Suppressor macrophage treated with lipopolysaccharide for 4 hours (primary cell): ENCODE data around the gene RIMKLA.

Experiments used
- DNase-seq: peaks from one replicate; pipeline ENCODE4 v3.0.0-alpha.2; 2020

The RIMKLA gene

GRCh38 chr1:42380586-42381279, at the start of gene RIMKLA:
Gene RIMKLA (plus strand): TSS chr1:42380792. CDS start chr1:42380935, 143 bp downstream.
- peak; percentile 51 for DNase-seq

- no peak for DNase-seq
These were observed 47.7 kb upstream of the RIMKLA start for GRCh38 chr1:42332877-42333276.

GRCh38 chr1:42333662-42334239, 46.8 kb upstream of the RIMKLA start:
- peak; percentile 29 for DNase-seq

GRCh38 chr1:42334240-42335049, 46.1 kb upstream of the RIMKLA start:
- DNase-seq, result peak; percentile 42

- peak; percentile 96 for DNase-seq
These were observed 45.4 kb upstream of the RIMKLA start, which contains the start of gene FOXJ3 for GRCh38 chr1:42335050-42335808. Gene FOXJ3 (minus strand): TSS chr1:42335235. CDS start chr1:42311093, 24,142 bp downstream.

- DNase-seq, result peak; percentile 28
These were observed 44.6 kb upstream of the RIMKLA start for GRCh38 chr1:42335809-42336518.

- no peak for DNase-seq
These were observed 43.6 kb upstream of the RIMKLA start for GRCh38 chr1:42336978-42337377.

GRCh38 chr1:42340093-42340492, 40.5 kb upstream of the RIMKLA start:
- no peak for DNase-seq

GRCh38 chr1:42340901-42341300, 39.7 kb upstream of the RIMKLA start:
- no peak for DNase-seq

- no peak for DNase-seq
These were observed 37.5 kb upstream of the RIMKLA start for GRCh38 chr1:42343049-42343448.

- DNase-seq, result no peak
These were observed 32.1 kb upstream of the RIMKLA start for GRCh38 chr1:42348498-42348897.

- DNase-seq, result no peak
These were observed 30.5 kb upstream of the RIMKLA start for GRCh38 chr1:42350086-42350485.

- peak; percentile 8 for DNase-seq
These were observed 21.8 kb upstream of the RIMKLA start for GRCh38 chr1:42358791-42359190.

- no peak for DNase-seq
These were observed 21.1 kb upstream of the RIMKLA start for GRCh38 chr1:42359466-42359865.

GRCh38 chr1:42364089-42364488, 16.5 kb upstream of the RIMKLA start:
- DNase-seq, result no peak

- no peak for DNase-seq
These were observed 16.1 kb upstream of the RIMKLA start for GRCh38 chr1:42364542-42364941.

GRCh38 chr1:42365118-42365517, 15.5 kb upstream of the RIMKLA start:
- DNase-seq, result no peak

GRCh38 chr1:42368096-42368795, 12.3 kb upstream of the RIMKLA start:
- DNase-seq, result no peak

- no peak for DNase-seq
These were observed 11.1 kb upstream of the RIMKLA start for GRCh38 chr1:42369471-42369870.

GRCh38 chr1:42370876-42371549, 9.6 kb upstream of the RIMKLA start:
- no peak for DNase-seq

- no peak for DNase-seq
These were observed 7.8 kb upstream of the RIMKLA start for GRCh38 chr1:42372796-42373195.
